NB4 (cell line): ENCODE data around the gene ATXN2.
A peak's percentile ranks its signal among the peaks of the same experiment; 100 is the strongest.

ENCODE experiments used
- DNase-seq: peaks from one replicate; pipeline ENCODE4 v3.0.0; 2010; ENCODE audit warnings: low read depth
- H3K4me3 ChIP-seq: one replicate; pipeline ENCODE4 v1.5.1; 2011; ENCODE audit warnings: mild to moderate bottlenecking, low read depth, low read length, moderate library complexity
- CTCF ChIP-seq: IDR thresholded peaks from one replicate; pipeline ENCODE4 v1.5.1; 2012; ENCODE audit warnings: low read depth, low read length
- MAX ChIP-seq: IDR thresholded peaks from 2 replicates; pipeline ENCODE4 v1.6.1; 2011; ENCODE audit warnings: low read depth, low read length
- MYC ChIP-seq: IDR thresholded peaks from 2 replicates; pipeline ENCODE4 v1.6.1; 2011; ENCODE audit warnings: low read depth, low read length
- POLR2A ChIP-seq: IDR thresholded peaks from 2 replicates; pipeline ENCODE4 v1.6.1; 2011; ENCODE audit warnings: mild to moderate bottlenecking; ENCODE audit not compliant: insufficient read length; ENCODE audit errors: extremely low read depth

ATXN2 gene

DNA sequence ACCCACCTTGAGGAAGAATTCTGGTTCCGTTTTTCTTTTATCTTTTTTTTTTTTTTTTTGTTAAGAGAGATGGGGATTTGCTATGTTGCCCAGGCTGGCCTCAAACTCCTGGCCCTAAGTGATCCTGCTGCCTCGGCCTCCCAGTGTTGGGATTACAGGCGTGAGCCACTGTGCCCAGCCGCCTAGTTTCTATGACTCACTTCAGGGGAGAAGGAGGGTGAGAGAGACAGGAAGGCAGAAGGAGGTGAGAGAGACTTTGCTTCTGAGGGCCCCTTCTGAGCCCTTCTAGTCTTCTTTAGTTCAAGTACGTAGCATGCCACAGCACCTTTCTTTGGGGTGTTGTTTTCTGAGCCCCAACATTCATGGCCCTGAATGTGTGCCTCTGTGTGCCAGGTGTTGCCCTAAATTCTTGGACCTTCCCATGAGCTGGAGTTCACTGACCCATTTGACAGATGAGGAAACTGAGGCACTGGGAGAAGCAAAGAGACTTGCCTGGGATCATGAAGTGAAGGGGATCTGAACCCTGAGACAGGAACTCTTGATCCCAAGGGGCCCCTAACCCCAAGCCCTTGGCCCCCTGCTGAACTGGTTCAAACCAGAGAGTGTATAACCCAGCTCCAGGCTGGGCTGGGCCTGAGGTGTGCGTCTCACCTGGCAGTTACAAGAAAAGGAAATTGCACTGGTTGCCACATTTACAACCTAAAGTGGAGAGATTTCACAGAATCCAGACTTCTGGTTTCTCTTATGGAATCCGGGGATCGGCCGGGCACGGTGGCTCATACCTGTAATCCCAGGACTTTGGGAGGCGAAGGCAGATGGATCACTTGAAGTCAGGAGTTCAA lies 172.6 kb downstream of the ATXN2 start:
- TF ChIP-seq MYC = no peak
- no peak for TF ChIP-seq POLR2A
- TF ChIP-seq CTCF = no peak
- no peak for TF ChIP-seq MAX
- DNase-seq = peak; percentile 67
- no peak overlapping the region for H3K4me3 ChIP-seq

GRCh38 chr12:111425655-111426054 lies 173.5 kb downstream of the ATXN2 start:
- no peak for DNase-seq

GRCh38 chr12:111424793-111425251 lies 174.3 kb downstream of the ATXN2 start:
- H3K4me3 ChIP-seq = no peak overlapping the region
- TF ChIP-seq POLR2A (no peak), CTCF (peak; percentile 16), MAX (no peak), MYC (no peak)
- DNase-seq = no peak

More at GRCh38 chr12:111425655-111426054, 173.5 kb downstream of the ATXN2 start:
- TF ChIP-seq MAX (no peak), CTCF (no peak), POLR2A (no peak), MYC (no peak)
- no peak overlapping the region for H3K4me3 ChIP-seq

DNA sequence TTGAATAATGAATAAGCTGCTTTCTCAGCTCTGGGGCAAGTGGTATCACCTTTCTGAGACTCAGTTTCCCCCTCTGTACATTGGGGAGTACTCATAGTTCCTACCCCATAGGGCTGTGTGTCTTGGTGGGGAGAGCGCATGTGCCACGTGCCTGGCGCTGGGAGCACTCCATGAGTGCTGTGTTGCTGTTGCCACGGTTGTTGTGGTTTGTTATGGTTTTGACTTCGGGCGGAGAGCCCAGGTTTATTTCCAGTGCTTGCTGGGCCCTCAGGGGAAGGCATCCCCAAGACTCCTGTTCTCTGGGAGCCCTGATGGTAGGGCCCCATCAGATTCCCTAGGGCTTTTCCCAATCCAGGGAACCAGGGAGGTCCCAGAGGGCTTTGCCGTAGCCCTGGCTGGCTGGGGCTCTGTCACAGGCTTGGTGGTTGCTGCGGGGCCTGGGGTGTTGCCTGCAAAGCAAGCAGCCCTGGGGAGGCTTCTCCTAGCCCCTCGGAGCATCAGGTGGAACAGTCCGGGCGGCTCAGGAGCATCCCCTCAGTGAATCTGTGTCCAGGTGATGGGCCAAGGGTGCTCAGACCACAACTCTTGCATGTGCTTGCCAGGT lies 174.8 kb downstream of the ATXN2 start:
- no peak for DNase-seq
- no peak for TF ChIP-seq MYC
- no peak overlapping the region for H3K4me3 ChIP-seq

GRCh38 chr12:111420494-111420893 lies 178.6 kb downstream of the ATXN2 start:
- no peak overlapping the region for H3K4me3 ChIP-seq
- TF ChIP-seq POLR2A = no peak
- no peak for TF ChIP-seq CTCF
- TF ChIP-seq MAX = no peak
- no peak for TF ChIP-seq MYC
- DNase-seq = no peak

GRCh38 chr12:111419784-111420183 lies 179.3 kb downstream of the ATXN2 start:
- DNase-seq = no peak
- TF ChIP-seq CTCF (no peak), MYC (no peak), POLR2A (no peak), MAX (no peak)
- no peak overlapping the region for H3K4me3 ChIP-seq
